ENCODE measurements around the gene PNCK.

PNCK gene

GRCh38 chrX:153647461-153648357, 25.9 kb downstream of the PNCK start:
- no peak for DNase-seq (ENCODE audit: low read depth)
- TF ChIP-seq, protein P1, sequence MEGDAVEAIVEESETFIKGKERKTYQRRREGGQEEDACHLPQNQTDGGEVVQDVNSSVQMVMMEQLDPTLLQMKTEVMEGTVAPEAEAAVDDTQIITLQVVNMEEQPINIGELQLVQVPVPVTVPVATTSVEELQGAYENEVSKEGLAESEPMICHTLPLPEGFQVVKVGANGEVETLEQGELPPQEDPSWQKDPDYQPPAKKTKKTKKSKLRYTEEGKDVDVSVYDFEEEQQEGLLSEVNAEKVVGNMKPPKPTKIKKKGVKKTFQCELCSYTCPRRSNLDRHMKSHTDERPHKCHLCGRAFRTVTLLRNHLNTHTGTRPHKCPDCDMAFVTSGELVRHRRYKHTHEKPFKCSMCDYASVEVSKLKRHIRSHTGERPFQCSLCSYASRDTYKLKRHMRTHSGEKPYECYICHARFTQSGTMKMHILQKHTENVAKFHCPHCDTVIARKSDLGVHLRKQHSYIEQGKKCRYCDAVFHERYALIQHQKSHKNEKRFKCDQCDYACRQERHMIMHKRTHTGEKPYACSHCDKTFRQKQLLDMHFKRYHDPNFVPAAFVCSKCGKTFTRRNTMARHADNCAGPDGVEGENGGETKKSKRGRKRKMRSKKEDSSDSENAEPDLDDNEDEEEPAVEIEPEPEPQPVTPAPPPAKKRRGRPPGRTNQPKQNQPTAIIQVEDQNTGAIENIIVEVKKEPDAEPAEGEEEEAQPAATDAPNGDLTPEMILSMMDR (IDR thresholded peaks at IDR 0.05; ENCODE audit: low read depth, low read length, missing control alignments): no peak
- no peak overlapping the region for H3K4me3 ChIP-seq (ENCODE audit: low read depth, low read length)
- in situ Hi-C loops (cut with HindIII; ENCODE audit: low sequenced_read_pairs): no loop called here

DNA sequence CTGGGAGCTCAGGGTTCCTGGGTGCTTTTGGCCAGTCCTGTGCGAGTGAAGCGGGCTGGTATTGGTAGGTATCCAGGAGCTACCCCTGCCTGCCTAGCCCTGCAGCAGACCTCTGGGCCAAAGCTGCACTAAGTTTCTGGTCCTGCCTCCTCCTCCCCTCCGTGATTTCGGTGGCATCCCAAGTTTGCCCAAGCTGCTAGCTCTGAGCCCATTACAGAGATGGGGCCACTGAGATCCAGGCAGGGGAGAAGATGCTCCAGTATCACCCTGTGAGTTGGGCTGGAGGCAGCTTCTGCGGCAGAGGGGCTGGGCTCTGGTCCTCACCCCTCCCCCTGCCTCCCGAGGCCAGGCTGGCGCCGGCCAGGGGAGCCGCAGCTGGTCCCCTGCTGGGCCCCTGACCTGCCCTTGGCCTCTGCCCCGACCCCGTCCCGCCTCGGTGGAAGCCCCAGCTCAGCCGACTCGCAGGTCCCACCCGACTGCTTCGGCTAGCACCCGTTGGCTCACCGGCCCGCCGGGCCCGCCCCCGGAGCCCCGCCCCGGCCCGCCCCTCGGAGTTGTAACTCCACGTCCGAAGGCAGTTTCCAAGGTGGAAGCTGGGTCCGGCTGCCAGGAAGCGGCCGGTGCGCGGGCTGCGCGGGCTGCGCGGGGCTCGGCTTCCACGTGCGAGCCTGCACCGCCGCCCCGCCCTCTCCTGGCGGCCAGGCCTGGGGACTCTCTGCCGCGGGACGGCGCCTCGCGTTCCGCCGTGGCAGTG, 26.8 kb downstream of the PNCK start, which contains the start of gene DUSP9:
Gene DUSP9 (plus strand): TSS at position 584 of the 754 bp plus-strand sequence. CDS start 751 bp downstream, outside the sequence.
- H3K4me3 ChIP-seq (ENCODE audit: low read depth, low read length): no peak within 1 kb of the TSS
- DNase-seq (ENCODE audit: low read depth): no peak
- TF ChIP-seq, protein P1 (IDR thresholded peaks at IDR 0.05; ENCODE audit: low read depth, low read length, missing control alignments): no peak
- in situ Hi-C loops (cut with HindIII; ENCODE audit: low sequenced_read_pairs): no loop called here

GRCh38 chrX:153645921-153646488, 27.6 kb downstream of the PNCK start:
- in situ Hi-C loops (cut with HindIII; ENCODE audit: low sequenced_read_pairs): no loop called here
- no peak overlapping the region for H3K4me3 ChIP-seq (ENCODE audit: low read depth, low read length)
- no peak for DNase-seq (ENCODE audit: low read depth)
- TF ChIP-seq, protein P1 (IDR thresholded peaks at IDR 0.05; ENCODE audit: low read depth, low read length, missing control alignments): no peak

DNA sequence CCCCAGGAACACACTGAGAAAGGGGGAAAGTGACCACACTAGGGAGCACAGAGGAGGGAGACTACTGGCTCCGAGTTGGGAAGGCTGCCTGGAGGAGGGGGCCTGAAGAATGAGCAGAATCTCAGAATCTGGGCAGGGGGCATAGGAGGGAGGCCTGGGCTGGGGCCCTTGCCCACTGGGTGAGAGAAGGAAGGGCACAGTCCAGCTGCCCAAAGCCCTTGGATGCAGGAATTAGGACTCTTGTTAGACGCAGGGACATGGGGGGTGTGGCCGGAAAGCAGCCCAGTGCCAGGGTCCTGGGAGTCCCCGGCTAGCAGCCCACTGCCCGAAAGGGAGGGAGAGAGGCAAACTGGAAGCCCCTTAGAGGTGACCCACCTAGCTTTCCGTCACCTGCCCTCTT, 28.5 kb downstream of the PNCK start:
- H3K4me3 ChIP-seq (ENCODE audit: low read depth, low read length): no peak overlapping the region
- in situ Hi-C loops (cut with HindIII; ENCODE audit: low sequenced_read_pairs): no loop called here
- TF ChIP-seq, protein P1 (IDR thresholded peaks at IDR 0.05; ENCODE audit: low read depth, low read length, missing control alignments): no peak
- DNase-seq (ENCODE audit: low read depth): no peak

DNA sequence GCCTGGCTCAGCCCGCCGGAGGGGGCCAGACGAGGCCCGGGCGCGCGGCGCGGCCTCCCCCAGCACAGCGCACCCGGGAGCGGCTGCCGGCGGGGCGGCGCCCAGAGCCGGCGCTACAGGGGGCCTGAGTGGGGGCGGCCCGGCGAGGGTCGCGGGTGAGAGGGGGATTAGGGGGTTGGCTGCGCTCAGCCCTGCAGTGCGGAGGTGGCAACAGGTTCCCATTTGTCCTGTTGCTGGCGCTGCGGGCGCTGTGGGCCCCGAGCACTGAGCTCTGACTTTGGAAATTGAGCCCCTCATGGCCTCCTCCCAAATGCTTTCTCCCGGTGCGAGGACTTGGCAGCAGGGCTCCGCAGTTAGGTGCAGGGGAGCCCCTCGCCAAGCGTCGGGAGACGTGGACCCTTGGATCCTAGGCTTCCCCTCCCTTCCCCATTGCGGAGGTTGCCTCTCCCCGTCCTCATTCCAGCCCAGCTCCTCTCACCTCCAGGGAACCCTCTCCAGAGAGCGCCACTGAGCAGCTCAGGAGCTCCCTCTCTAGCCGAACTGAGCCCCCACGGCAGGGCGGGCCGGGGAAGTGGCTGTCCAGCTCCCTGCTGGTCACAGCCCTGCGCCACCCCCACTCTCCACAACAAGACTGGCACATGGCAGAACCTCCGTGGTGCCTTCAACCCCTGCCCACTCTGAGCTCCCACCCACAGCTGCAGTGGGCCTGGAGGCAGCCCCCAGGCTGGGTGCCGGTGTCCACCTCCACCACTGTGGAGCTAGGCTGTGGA, 29.1 kb downstream of the PNCK start:
- H3K4me3 ChIP-seq (ENCODE audit: low read depth, low read length): no peak overlapping the region
- no peak for DNase-seq (ENCODE audit: low read depth)
- TF ChIP-seq, protein P1 (IDR thresholded peaks at IDR 0.05; ENCODE audit: low read depth, low read length, missing control alignments): no peak
- in situ Hi-C loops (cut with HindIII; ENCODE audit: low sequenced_read_pairs): no loop called here
